Measurements from ENCODE around the gene RGS13. TPM values are rescaled to one million over a fixed set of nuclear protein-coding genes. Genes with fewer than 3 reads are reported as not detected.

Gene RGS13
- total and polyA plus RNA-seq, 2 donors (not counting 1 experiment from before 2014, with no cell fraction given), result 0.22 to 0.59 TPM

DNA sequence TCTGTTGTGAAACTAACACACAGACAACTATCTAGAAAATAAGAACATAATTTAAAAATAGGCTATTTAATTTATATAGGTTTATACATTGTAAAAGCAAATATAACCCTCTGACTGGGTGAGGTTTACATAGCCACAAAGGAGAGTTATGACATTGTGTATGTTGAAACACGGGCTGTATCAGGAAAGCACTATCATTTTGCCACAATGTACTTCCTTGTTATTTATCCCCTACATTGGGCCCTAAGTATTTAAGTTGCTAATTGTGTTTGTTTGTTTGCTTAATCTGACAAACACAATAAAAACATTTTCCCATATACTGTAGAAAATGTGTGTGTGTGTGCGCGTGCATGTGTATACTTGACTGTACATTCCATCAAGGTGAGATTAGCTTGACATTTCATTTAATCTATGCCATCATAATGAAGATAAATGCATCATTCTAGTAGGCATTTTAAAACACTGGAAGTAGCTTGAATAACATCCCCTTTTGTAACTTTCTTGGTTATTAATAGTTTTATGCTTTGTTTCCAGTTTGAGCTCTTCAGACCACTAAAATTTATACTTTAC lies 72.1 kb downstream of the RGS13 start:
- H3K27me3 ChIP-seq (replicated peaks in 1 of 4; ENCODE audit: control extremely low read depth in 1 of 4, control insufficient read depth in 3 of 4, insufficient read depth in 4 of 4, low read length in 3 of 4), result peaks cover 0 to 3% (median 0%) of the 10 kb centered on the region in 4 experiments
- intact Hi-C loops (cut with micrococcal nuclease), result no loop called here
- no peak overlapping the region for H2AFZ ChIP-seq (ENCODE audit: insufficient read depth, low read depth, low read length, poor library complexity, severe bottlenecking)
- no peaks in the 10 kb centered on the region for H3K9me3 Mint-ChIP-seq (ENCODE audit: insufficient read depth)
- no peaks in the 10 kb centered on the region for H3K79me2 ChIP-seq (ENCODE audit: control insufficient read depth, insufficient read depth, low read length)
- no CpG with 5 or more reads among the region's 3 CpGs for WGBS (ENCODE audit: insufficient coverage)
- H3K4me1 ChIP-seq (ENCODE audit: control insufficient read depth in 2 of 2, insufficient read depth in 2 of 2, low read length in 2 of 2), result no peaks in the 10 kb centered on the region
- peaks cover 2% of the 10 kb centered on the region for H3K4me1 Mint-ChIP-seq
- no peak overlapping the region for H3K27ac Mint-ChIP-seq
- CTCF ChIA-PET, result no interaction called here
- H3K4me3 ChIP-seq (ENCODE audit: control extremely low read depth in 1 of 5, extremely low read depth in 1 of 5, insufficient read depth in 1 of 5, low read depth in 2 of 5, low read length in 4 of 5), result no peak overlapping the region
- H3K36me3 ChIP-seq (replicated peaks in 1 of 2; ENCODE audit: control extremely low read depth in 1 of 2, control insufficient read depth in 1 of 2, extremely low read depth in 1 of 2, insufficient read depth in 2 of 2, low read length in 1 of 2), result no peaks in the 10 kb centered on the region
- ATAC-seq (ENCODE audit: low read depth) (no peak), DNase-seq (no peak)
- H3K27ac ChIP-seq (ENCODE audit: low read length in 2 of 2), result no peak overlapping the region
- H3K27me3 Mint-ChIP-seq, result peaks cover 6% of the 10 kb centered on the region
- TF ChIP-seq, protein P1, sequence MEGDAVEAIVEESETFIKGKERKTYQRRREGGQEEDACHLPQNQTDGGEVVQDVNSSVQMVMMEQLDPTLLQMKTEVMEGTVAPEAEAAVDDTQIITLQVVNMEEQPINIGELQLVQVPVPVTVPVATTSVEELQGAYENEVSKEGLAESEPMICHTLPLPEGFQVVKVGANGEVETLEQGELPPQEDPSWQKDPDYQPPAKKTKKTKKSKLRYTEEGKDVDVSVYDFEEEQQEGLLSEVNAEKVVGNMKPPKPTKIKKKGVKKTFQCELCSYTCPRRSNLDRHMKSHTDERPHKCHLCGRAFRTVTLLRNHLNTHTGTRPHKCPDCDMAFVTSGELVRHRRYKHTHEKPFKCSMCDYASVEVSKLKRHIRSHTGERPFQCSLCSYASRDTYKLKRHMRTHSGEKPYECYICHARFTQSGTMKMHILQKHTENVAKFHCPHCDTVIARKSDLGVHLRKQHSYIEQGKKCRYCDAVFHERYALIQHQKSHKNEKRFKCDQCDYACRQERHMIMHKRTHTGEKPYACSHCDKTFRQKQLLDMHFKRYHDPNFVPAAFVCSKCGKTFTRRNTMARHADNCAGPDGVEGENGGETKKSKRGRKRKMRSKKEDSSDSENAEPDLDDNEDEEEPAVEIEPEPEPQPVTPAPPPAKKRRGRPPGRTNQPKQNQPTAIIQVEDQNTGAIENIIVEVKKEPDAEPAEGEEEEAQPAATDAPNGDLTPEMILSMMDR (IDR thresholded peaks at IDR 0.05), result no peak
- TF ChIP-seq EZH2 (IDR thresholded peaks at IDR 0.05; ENCODE audit: borderline replicate concordance, insufficient read depth, low read depth, low read length, poor library complexity, severe bottlenecking), result no peak
- POLR2A ChIA-PET, result no interaction called here
- H3K9ac ChIP-seq (ENCODE audit: low read length), result no peak overlapping the region
- no peak overlapping the region for H3K4me3 Mint-ChIP-seq
- H3K9me3 ChIP-seq (ENCODE audit: control extremely low read depth in 1 of 3, control insufficient read depth in 2 of 3, insufficient read depth in 1 of 3, low read length in 2 of 3), result peaks cover 0 to 1% (median 0%) of the 10 kb centered on the region in 3 donors
- no peak overlapping the region for H3K4me2 ChIP-seq (replicated peaks; ENCODE audit: low read depth, low read length, poor library complexity, severe bottlenecking)
- no peaks in the 10 kb centered on the region for H4K20me1 ChIP-seq (ENCODE audit: control insufficient read depth, insufficient read depth, low read length, poor library complexity, severe bottlenecking)

DNA sequence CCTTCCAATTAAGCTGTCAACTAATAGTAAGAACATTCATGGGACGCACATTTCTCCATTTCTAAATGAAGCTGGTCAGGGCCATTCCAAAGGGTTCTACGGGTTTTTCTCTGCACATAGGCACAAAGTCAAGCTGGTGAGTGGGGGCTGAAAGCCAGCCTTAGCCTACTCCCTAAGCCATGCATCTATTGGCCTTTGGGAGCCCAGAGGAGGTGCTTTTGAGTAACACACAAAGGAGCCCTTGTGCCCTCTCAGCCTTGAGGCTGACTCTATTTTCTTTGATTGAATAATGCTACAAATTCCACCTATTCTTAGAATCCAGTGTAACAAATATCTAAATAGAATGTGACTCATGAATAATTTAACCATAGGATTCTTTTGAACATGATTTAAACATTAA lies 73.6 kb downstream of the RGS13 start:
- H3K79me2 ChIP-seq (ENCODE audit: control insufficient read depth, insufficient read depth, low read length), result no peaks in the 10 kb centered on the region
- POLR2A ChIA-PET, result no interaction called here
- H3K27me3 Mint-ChIP-seq, result peaks cover 11% of the 10 kb centered on the region
- peaks cover 0 to 3% (median 0%) of the 10 kb centered on the region in 4 experiments for H3K27me3 ChIP-seq (replicated peaks in 1 of 4; ENCODE audit: control extremely low read depth in 1 of 4, control insufficient read depth in 3 of 4, insufficient read depth in 4 of 4, low read length in 3 of 4)
- H3K4me3 ChIP-seq (ENCODE audit: control extremely low read depth in 1 of 5, extremely low read depth in 1 of 5, insufficient read depth in 1 of 5, low read depth in 2 of 5, low read length in 4 of 5), result no peak overlapping the region
- no peaks in the 10 kb centered on the region for H4K20me1 ChIP-seq (ENCODE audit: control insufficient read depth, insufficient read depth, low read length, poor library complexity, severe bottlenecking)
- no CpG with 5 or more reads among the region's 2 CpGs for WGBS (ENCODE audit: insufficient coverage)
- DNase-seq (no peak), ATAC-seq (ENCODE audit: low read depth) (no peak)
- H3K27ac Mint-ChIP-seq, result no peak overlapping the region
- H3K4me1 Mint-ChIP-seq, result no peaks in the 10 kb centered on the region
- H3K9me3 Mint-ChIP-seq (ENCODE audit: insufficient read depth), result no peaks in the 10 kb centered on the region
- H3K9ac ChIP-seq (ENCODE audit: low read length), result no peak overlapping the region
- CTCF ChIA-PET, result no interaction called here
- H3K4me3 Mint-ChIP-seq, result no peak overlapping the region
- intact Hi-C loops (cut with micrococcal nuclease), result no loop called here
- H3K36me3 ChIP-seq (replicated peaks in 1 of 2; ENCODE audit: control extremely low read depth in 1 of 2, control insufficient read depth in 1 of 2, extremely low read depth in 1 of 2, insufficient read depth in 2 of 2, low read length in 1 of 2), result no peaks in the 10 kb centered on the region
- no peaks in the 10 kb centered on the region for H3K4me1 ChIP-seq (ENCODE audit: control insufficient read depth in 2 of 2, insufficient read depth in 2 of 2, low read length in 2 of 2)
- no peak overlapping the region for H2AFZ ChIP-seq (ENCODE audit: insufficient read depth, low read depth, low read length, poor library complexity, severe bottlenecking)
- TF ChIP-seq EZH2 (IDR thresholded peaks at IDR 0.05; ENCODE audit: borderline replicate concordance, insufficient read depth, low read depth, low read length, poor library complexity, severe bottlenecking), result no peak
- TF ChIP-seq, protein P1 (IDR thresholded peaks at IDR 0.05), result no peak
- H3K9me3 ChIP-seq (ENCODE audit: control extremely low read depth in 1 of 3, control insufficient read depth in 2 of 3, insufficient read depth in 1 of 3, low read length in 2 of 3), result peaks cover 0 to 1% (median 0%) of the 10 kb centered on the region in 3 donors
- H3K27ac ChIP-seq (ENCODE audit: low read length in 2 of 2), result no peak overlapping the region
- H3K4me2 ChIP-seq (replicated peaks; ENCODE audit: low read depth, low read length, poor library complexity, severe bottlenecking), result no peak overlapping the region

Other genes starting within 250 kb of the RGS13 start
- gene RGS1, start 60.4 kb upstream of the RGS13 start, total RNA-seq, result 154 and 164 TPM in 2 replicates
- gene RGS1, start 60.4 kb upstream of the RGS13 start, polyA plus RNA-seq, result 180 and 194 TPM in 2 replicates
- 224 and 232 TPM in 2 replicates for gene RGS2, start 172.9 kb downstream of the RGS13 start, total RNA-seq
- gene RGS2, start 172.9 kb downstream of the RGS13 start, polyA plus RNA-seq, result 143 and 247 TPM in 2 replicates

Data from B cell (primary cell).